ENCODE data around the gene IRF6.

The IRF6 gene

DNA sequence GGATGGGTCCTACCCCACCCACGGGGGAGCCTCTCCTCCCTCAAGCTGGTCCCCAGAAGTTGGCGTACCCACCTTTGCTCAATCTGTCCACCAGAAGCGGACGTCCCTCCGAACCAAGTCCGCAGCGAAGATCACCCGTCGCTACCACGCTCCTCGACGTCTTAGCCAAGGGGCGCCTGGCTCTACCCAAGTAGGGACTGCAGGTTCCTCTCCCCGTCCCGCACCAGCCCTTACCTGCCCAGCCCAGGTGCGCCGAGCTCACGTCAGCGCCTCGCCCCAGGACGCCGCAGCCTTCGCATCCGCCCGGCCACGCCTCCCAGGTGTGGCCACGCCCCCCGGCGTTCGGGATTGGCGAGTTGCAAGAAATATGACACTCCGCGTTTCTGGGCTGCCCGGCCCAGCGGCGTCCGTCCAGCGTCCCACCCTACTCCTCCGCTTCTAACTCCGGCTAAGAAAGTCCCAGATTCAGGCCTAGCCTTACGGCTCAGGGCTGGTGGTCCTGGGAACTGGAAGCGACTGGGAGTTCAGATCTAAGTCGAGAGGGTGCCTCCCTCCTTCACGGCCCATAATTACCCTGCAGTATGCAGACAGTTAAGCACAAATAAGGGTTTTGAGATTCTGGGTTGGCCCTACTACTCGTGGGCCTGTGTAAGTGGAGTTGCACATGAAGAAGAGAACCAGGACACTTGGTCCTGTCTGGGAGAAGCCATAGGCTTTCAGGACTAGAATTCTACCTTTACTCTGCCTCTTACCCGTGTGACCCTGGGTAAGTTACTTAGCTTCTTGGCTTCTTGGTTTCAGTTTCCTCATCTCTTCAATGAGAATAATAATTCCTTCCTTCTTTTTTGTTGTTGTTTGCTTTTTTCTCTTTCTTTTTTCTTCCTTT is at the start of gene IRF6:
IRF6 (minus strand) TSS at position 268 of the 886 bp plus-strand sequence. CDS start 4,729 bp downstream, outside the sequence.
- FAIRE-seq: no peak

DNA sequence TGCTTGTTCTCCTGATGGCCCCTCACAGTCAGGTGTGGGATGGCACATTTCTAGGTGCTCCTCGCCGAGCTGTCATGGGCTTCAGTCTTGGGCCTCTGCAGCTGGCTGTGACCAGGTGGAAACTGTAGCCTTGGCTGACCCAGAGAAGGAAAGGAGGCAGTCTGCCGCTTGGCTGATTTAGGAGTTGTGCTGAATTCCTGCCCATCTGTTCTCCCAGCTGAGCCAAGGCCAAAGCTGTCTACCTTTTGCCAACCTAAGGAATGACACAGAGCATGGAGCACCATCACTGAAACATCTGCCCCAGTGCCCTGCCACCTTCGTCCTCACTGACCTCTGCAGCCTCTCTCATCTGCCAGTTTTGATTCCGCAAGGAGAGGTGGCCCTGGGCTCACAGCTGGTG is 49.7 kb upstream of the IRF6 start:
- no peak for FAIRE-seq

GRCh38 chr1:209855006-209855405 is 49.1 kb upstream of the IRF6 start:
- FAIRE-seq: peak; percentile 31

GRCh38 chr1:209854196-209854595 is 48.3 kb upstream of the IRF6 start:
- FAIRE-seq: peak; percentile 70

- FAIRE-seq: no peak
Observed at GRCh38 chr1:209853676-209854075, 47.7 kb upstream of the IRF6 start.

DNA sequence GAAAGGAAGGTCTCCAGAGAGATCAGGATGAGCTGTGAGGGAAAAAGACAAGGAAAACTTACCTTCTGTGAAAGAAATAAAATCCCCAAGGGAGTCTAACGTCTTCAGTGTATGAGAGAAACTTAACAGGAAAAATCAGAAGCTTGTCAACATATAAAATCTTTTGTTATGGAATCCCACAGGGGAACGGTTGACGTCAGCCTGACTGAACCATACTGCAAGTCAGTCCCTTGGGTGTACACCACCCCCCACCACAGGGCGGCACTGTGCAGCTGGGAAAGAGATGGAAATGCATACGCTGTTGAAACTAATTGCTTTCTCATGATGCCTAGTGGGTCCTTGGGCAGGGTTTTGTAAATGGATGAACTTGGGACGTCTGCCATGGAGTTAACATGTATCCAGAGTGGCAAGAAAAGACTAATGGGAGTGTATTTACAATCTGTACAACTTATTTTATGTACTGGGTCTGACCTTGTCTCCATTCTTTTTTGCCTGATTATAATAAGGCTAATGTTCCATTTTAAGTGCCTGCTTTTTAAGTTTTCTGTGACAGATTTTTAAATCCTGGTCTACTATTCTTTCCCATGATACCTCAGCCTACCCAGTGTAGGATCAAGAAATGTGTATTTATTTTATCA is 44.5 kb upstream of the IRF6 start:
- FAIRE-seq: peak; percentile 96

GRCh38 chr1:209849388-209849787 is 43.4 kb upstream of the IRF6 start:
- no peak for FAIRE-seq

DNA sequence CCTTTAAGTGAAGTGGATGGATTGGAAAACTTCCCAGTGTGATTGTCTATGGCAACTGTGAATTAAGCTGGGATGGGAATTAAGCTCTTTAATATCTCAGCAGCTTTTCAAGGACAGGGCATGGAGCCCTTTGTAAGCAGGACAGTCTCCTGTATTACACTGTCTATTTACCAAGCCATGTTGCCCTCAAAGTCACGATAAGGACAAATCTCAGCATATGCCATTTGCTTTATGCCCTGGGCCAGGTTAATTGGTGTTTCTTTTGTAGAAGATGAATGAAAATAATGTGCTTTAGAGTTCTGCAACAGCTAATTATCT is 39.4 kb upstream of the IRF6 start:
- FAIRE-seq: no peak

DNA sequence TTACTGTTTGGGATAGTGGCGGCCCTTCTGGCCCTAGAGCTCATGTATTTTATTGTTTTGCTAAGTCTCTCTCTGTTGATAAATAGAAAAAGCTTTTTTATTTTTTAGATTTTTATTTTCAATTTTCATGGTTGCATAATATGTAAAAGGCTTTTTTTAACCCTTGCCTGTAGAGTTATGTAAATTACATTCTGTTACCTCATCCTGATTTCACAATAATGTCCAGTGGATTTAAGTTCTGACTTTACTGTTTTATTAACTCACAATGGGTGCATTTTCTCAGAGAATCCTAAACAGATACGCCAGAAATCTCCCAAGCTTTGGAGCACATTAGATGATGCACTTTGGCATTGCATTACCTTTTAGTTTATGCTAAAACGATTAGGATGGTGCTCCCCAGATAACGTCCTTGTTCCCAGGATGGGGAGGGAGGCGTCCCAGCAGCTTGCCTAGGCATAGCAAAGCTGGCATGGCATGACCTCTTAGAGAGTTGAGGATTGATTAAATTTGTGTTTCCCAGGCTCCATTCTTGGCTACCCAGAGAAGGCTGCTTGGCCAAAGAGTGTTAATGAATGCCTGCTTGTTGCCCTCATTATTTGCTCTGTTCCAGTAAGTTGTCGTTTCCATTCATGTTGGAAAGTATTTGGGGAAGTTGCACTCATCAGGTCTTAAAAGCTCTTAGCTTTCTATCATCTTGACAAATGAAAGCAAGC is 38.9 kb upstream of the IRF6 start:
- FAIRE-seq: no peak

DNA sequence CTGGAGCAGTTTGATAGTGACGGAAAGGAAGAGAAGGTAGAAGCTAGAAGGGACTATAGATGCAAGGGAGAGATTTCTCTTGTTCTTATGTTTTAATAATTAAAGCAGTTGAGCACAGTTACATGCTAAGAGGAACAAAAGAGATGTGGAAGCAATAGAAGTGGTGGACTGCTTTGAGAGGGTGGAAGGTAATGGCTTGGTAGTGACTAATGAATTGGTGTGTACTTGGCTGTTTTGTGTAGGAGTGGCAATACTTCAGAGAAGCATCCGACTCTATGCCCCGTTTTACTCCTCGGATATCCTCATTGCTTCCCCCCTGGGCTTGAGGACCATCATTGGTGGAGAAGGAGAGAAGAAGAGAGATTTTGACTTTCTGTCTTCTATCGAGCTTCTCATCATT is 34.7 kb upstream of the IRF6 start:
- no peak for FAIRE-seq

GRCh38 chr1:209839875-209840546 is 34.1 kb upstream of the IRF6 start:
- FAIRE-seq: peak; percentile 82

- FAIRE-seq: no peak
Observed at GRCh38 chr1:209838537-209838936, 32.6 kb upstream of the IRF6 start.

- no peak for FAIRE-seq
Observed at GRCh38 chr1:209837671-209838070, 31.7 kb upstream of the IRF6 start.

GRCh38 chr1:209835782-209836298 is 29.9 kb upstream of the IRF6 start:
- no peak for FAIRE-seq

DNA sequence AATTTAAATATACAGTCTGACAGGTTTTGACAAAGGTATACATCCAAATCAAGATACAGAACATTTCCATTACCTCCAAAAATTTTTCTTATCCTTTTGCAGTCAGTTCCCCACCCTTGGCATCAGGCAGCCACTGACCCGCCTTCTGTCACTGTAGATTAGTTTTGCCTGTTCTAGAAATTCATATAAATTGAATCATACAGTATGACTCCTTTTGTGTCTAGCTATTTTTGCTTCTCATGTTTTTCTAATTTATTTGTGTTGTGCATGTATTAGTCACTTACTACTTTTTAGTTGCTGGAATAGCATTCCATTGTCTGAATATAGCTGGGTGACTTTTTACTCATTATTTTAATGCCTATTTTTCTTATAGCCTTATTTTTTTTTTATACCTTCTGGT is 25.7 kb upstream of the IRF6 start:
- no peak for FAIRE-seq

DNA sequence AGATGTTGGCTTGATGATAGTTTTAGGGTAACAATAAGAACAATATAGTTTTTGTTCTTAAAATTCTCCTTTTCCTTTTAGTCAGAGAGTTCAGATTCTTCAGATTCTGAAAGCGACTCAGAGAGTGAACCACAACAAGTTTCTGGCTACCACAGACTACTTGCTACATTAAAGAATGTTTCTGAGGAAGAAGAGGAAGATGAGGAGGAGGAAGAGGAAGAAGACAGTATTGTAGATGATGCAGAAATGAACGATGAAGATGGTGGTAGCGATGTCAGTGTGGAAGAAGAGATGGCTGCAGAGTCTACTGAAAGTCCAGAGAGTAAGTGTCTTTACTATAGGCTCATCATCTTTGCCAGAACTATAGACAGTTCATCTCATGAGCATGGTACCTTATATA is 24.8 kb upstream of the IRF6 start:
- FAIRE-seq: no peak

DNA sequence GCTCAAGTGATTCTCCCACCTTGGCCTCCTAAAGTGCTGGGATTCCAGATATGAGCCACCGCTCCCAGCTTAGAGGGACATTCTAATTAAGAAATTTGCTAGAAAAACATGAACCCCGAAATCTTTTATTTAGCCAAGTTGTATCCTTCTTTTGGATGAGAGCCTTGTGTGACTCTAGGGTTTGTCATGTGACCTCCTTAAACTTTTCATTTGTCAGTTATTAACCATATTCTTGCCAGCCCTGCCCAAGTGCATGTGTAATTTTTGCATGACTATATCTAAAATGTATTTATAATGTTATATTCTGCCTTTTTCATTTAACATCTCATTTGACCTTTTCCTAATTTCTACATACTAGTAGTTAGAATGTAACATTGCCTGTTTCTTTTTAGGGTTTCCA is 23.8 kb upstream of the IRF6 start:
- no peak for FAIRE-seq

DNA sequence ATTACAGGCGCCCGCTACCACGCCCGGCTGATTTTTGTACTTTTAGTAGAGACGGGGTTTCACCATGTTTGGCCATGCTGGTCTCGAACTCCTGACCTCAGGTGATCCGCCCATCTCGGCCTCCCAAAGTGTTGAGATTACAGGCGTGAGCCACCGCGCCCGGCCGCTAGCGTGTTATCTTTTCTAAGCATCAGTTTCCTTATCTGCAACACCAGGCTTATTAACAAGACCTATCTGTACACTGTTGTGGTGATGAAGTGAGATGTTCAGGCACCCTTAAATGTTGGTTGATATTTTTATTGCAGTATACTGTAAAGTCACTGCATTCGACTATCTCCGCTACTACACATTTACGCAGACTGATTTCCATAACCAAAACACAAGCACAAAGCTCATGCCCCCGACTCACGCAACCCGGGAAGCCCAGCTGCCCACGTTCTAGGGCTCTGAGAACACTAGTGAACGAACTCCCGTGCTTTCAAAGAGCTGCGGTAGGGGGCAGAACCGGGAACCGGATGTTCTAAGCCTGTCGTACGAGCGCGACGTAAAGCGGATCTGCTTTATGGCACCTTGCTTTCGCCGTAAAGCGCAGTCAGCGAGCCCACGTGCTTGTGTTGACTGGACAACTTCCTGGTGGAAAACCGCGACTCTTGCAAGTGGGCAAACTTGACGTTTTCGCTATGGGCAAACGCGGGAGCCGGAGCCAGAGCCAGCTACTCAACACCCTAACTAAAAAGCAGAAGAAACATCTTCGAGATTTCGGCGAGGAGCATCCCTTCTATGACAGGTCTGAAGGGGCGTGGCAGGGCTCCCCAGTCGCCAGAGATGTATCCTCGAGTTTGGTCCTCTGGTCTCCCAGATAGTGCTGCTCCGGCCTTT is 21.7 kb upstream of the IRF6 start, which contains the start of gene UTP25:
UTP25 (plus strand) TSS at position 589 of the 879 bp plus-strand sequence; CDS start at position 681, 92 bp downstream.
- peak; percentile 95 for FAIRE-seq

GRCh38 chr1:209825591-209826434 is 19.9 kb upstream of the IRF6 start:
- FAIRE-seq: no peak

DNA sequence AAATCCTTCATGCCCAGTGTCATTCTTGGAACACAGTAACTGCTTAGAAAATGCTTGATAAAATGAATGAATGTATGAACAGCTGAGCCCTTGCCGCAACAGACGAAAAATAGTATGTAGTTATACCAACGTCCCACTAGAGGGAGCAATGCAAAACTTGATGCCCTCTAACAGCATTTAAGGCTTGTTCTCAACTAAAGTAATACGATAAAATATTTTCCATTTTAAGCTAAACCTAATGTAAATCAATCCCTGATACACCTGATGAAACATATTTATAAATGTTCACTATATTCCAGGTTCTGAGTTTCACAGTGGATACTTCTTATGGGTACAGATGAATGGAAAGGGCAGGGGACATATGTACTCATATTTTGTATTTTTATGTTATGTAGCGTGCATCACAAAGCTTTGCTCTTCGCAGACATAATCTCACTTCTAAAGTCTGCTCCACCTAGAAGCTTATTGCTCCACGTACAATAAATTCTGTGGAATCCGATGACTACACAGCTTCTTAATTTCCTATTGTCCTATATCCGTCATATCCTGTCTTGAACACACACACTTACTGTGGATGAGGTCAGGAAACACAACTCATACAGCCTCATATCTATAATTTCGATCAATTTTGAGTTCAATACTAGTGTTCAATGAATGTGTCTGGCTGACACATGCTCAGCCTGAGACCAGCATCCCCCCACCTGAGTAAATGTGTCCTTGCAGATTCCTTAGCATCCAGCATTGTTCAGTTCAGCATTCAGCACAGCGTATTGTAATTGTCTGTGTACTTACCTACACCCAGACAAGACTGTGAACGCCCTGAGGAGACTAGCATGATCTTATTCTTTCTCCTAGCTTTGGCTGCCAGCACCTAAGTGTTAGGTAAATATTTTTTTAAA is 17.4 kb upstream of the IRF6 start:
- peak; percentile 93 for FAIRE-seq

Data from G401.6 (cell line).